Fibroblast of pulmonary artery (primary cell): Measurements from ENCODE around the gene GRIN2B.

ENCODE experiments used
- DNase-seq: peaks from one replicate; pipeline ENCODE4 v3.0.0-alpha.2; 2010; ENCODE audit warnings: low read depth
- H3K4me3 ChIP-seq: replicated peaks from 2 replicates; pipeline ENCODE4 v1.5.1; 2011; ENCODE audit warnings: low read depth, mild to moderate bottlenecking, control low read depth, low read length, moderate library complexity
- TF ChIP-seq, protein P1 (sequence below): IDR thresholded peaks from 2 replicates; pipeline ENCODE4 v1.5.1; 2011; ENCODE audit warnings: mild to moderate bottlenecking, control low read depth, low read length, inconsistent platforms; ENCODE audit errors: missing control alignments

GRIN2B gene

DNA sequence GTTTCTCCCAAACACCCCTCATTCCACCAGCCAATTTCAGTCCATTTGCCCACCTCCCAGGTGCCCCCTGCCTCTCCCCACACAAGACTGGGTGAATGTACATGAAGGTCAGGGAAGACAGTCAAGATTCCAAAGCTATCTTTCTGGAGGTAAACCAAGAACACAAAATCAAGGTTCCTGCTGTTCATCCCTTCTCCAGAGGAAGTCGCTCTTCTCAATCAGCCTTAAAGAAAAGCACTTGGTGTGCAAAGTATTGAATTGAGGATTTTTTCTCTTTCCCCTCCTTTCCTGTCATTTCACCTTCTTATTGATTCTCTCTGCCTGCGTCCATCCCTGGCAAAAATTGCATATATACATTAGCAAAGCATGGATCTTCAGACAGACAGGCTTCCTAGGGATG lies 4.5 kb downstream of the GRIN2B start:
- no peak overlapping the region for H3K4me3 ChIP-seq
- DNase-seq, result no peak
- TF ChIP-seq, protein P1, sequence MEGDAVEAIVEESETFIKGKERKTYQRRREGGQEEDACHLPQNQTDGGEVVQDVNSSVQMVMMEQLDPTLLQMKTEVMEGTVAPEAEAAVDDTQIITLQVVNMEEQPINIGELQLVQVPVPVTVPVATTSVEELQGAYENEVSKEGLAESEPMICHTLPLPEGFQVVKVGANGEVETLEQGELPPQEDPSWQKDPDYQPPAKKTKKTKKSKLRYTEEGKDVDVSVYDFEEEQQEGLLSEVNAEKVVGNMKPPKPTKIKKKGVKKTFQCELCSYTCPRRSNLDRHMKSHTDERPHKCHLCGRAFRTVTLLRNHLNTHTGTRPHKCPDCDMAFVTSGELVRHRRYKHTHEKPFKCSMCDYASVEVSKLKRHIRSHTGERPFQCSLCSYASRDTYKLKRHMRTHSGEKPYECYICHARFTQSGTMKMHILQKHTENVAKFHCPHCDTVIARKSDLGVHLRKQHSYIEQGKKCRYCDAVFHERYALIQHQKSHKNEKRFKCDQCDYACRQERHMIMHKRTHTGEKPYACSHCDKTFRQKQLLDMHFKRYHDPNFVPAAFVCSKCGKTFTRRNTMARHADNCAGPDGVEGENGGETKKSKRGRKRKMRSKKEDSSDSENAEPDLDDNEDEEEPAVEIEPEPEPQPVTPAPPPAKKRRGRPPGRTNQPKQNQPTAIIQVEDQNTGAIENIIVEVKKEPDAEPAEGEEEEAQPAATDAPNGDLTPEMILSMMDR, result no peak

DNA sequence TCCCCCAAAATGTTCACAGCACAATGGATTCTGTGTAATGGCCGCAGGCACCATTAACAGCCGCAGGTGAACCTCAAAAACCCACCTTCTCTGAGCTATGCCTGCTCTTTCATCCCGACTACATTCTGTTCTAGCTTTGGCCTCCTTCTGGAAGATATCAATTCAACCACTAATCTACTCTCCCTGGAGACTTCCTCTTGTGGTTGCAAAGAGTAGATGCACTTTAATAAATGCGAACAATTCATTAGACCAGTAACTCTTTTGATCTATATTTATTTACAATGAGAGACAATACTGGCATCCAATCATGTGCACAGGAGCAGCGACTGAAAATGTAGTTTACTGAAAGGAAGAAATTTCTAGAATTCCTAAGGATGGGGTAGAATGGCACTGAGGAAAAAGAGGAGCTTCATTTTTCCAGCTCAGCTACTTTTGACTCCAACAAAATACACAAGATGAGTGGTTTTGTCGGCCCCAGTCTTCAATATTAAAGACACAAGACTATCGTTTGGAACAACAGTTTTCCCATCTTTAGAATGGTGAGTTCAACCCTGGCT lies 5.3 kb downstream of the GRIN2B start:
- no peak overlapping the region for H3K4me3 ChIP-seq
- TF ChIP-seq, protein P1, result no peak
- no peak for DNase-seq

DNA sequence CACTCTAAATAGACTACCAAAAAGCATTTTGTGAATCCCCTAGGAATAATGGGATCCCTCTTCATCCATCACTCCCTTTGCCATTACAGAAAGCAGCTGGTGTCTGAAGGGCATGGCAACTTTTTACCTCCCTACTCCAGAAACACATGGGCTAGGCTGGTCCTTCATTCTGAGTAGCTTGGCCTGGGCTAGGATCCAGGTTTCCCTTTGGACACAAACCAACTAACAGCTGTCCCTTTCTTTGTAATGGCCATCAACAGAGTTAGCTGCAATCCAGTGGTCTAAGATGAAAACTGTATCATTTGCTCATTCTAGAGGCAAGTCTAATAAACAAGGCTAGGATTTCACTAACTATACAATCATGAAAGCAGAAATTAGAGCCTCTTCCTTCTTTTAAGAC lies 7.4 kb downstream of the GRIN2B start:
- TF ChIP-seq, protein P1, result no peak
- no peak for DNase-seq
- no peak overlapping the region for H3K4me3 ChIP-seq

DNA sequence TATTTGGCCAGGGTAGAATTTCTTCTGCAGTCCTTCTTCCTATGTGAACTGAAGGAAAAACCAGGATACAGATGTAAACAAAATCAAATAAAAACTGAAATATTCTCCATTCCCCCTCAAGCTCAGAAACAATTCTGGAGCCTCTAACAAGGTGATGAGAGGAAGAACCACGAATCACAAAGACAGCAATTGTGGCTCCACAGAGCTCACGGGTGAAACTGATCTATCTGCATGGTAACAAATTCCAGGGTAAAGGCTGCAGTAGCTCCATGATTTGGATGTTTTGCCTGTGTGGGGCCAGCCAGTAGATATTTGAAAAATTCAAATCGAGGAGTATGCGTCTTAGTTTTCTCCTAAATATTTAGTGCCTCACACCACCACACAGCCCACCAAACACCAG lies 10.6 kb downstream of the GRIN2B start:
- TF ChIP-seq, protein P1, result no peak
- DNase-seq, result no peak
- H3K4me3 ChIP-seq, result no peak overlapping the region

DNA sequence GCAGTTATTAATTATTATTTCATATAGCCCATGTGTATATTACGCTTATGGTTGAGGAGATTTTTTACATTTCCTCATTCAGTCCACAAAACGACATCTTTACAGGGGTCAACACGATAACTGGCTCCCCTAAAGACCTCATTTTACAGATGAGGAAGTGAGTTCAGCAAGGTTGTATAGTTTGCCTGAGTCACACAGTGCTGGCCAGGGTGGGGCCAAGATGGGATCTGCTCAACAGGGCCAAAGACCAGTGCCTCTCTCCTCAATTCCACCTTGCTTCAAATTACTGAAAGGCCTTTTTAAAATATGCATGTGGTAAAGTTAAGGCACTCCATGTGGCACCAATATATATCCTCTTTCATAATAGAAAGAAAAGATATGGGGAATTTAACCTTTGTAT lies 13.1 kb downstream of the GRIN2B start:
- TF ChIP-seq, protein P1, result no peak
- H3K4me3 ChIP-seq, result no peak overlapping the region
- DNase-seq, result no peak

DNA sequence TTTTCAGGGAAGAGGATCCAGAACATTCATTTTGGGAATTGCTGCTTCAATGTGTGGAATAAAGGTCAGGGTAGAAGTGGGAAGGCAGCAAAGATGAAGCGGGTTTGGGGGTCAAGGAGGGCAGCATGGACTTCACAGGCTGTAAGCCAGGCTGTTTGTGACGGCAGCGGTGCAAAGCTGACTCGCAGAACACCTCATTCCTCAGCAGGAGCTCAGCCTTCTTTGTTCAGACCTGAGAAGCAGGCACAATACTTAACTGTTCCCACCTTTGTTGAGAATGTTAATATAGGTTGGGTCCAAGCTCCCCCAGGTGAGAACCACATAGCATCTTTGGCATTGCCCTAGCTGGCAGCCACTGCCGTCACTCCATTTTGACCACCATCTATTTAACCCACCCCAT lies 16.7 kb downstream of the GRIN2B start:
- no peak for DNase-seq
- H3K4me3 ChIP-seq, result no peak overlapping the region
- TF ChIP-seq, protein P1, result no peak

DNA sequence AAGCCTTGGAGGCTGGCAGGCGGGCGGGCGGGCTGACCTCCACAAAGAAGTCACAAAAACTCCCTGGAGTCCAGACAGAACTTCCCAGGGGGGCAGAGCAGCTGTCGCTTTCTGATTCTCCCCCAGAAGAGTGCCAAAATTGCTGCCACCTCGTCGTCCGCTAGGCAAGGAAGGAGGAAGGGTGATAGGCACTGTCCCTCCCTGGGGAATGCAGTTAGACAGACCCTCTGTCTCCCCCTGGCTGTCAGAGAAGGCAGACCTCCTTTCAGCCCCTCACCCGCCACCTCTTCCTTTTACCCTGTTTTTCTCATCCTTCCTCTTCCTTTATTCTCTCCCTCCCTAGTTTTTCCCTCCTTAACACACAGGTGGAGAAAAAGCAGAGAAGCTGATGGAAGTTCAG lies 18.7 kb downstream of the GRIN2B start:
- TF ChIP-seq, protein P1, result peak; percentile 8
- H3K4me3 ChIP-seq, result no peak overlapping the region
- DNase-seq, result no peak
